Left ventricle myocardium inferior (tissue), 1 donor: ENCODE results near the gene SARM1. TPM values are rescaled to one million over a fixed set of nuclear protein-coding genes. Genes with fewer than 3 reads are reported as not detected.
"Not testable (repeated sequence)": the region's sequence is repeated elsewhere in the genome, so short reads cannot be mapped to it uniquely, and the experiment has no call there.

Experiments used
- DNase-seq: peaks from one replicate; pipeline ENCODE4 v3.0.0-alpha.2; 2020
- H3K27ac ChIP-seq: fragments of 200-600 bp; replicated peaks from 2 replicates; pipeline ENCODE4 v1.8.0; 2021
- H3K27me3 ChIP-seq: fragments of 200-600 bp; 2 replicates; pipeline ENCODE4 v1.8.0; 2021; ENCODE audit warnings: low read depth
- H3K36me3 ChIP-seq: fragments of 200-600 bp; 2 replicates; pipeline ENCODE4 v1.8.0; 2021
- H3K4me1 ChIP-seq: fragments of 200-600 bp; 2 replicates; pipeline ENCODE4 v1.8.0; 2021
- H3K4me3 ChIP-seq: fragments of 200-600 bp; 2 replicates; pipeline ENCODE4 v1.8.0; 2021; ENCODE audit warnings: mild to moderate bottlenecking, moderate library complexity
- H3K9me3 ChIP-seq: fragments of 200-600 bp; replicated peaks from 2 replicates; pipeline ENCODE4 v1.8.0; 2021
- intact Hi-C: fragments of 100-400 bp; cut with micrococcal nuclease; formaldehyde crosslinking; loops from one replicate; pipeline ENCODE4 v1.11.0; 2022
- total RNA-seq: library from RNA; stranded (reverse); fragmentation: NEBNext Ultra II Directional; extraction: Animal tissue kit (Norgen Biotek cat#: 25700); gene quantifications from one replicate; pipeline ENCODE4 v1.2.1, GENCODE V29; 2021
- TF ChIP-seq, protein P1 (sequence below): fragments of 200-600 bp; IDR thresholded peaks from 2 replicates; pipeline ENCODE4 v1.8.0; 2021; ENCODE audit warnings: antibody characterized with exemption, mild to moderate bottlenecking, borderline replicate concordance
- donor health status: DM: no; HTN: yes; CAD: no; lungs with severe emphysema.

The SARM1 gene
- total RNA-seq, 1 donor from 2014 or later, result 5.1 TPM

GRCh38 chr17:28416703-28417311 lies 45.3 kb downstream of the SARM1 start:
- no peak overlapping the region for H3K4me3 ChIP-seq
- peaks cover 5% of the 10 kb centered on the region for H3K4me1 ChIP-seq
- intact Hi-C loops, result no loop called here
- DNase-seq, result no peak
- peaks cover 25% of the 10 kb centered on the region for H3K27me3 ChIP-seq
- TF ChIP-seq, protein P1, sequence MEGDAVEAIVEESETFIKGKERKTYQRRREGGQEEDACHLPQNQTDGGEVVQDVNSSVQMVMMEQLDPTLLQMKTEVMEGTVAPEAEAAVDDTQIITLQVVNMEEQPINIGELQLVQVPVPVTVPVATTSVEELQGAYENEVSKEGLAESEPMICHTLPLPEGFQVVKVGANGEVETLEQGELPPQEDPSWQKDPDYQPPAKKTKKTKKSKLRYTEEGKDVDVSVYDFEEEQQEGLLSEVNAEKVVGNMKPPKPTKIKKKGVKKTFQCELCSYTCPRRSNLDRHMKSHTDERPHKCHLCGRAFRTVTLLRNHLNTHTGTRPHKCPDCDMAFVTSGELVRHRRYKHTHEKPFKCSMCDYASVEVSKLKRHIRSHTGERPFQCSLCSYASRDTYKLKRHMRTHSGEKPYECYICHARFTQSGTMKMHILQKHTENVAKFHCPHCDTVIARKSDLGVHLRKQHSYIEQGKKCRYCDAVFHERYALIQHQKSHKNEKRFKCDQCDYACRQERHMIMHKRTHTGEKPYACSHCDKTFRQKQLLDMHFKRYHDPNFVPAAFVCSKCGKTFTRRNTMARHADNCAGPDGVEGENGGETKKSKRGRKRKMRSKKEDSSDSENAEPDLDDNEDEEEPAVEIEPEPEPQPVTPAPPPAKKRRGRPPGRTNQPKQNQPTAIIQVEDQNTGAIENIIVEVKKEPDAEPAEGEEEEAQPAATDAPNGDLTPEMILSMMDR, result peak; percentile 76
- H3K9me3 ChIP-seq, result no peaks in the 10 kb centered on the region
- H3K36me3 ChIP-seq, result no peaks in the 10 kb centered on the region
- H3K27ac ChIP-seq, result no peak overlapping the region

DNA sequence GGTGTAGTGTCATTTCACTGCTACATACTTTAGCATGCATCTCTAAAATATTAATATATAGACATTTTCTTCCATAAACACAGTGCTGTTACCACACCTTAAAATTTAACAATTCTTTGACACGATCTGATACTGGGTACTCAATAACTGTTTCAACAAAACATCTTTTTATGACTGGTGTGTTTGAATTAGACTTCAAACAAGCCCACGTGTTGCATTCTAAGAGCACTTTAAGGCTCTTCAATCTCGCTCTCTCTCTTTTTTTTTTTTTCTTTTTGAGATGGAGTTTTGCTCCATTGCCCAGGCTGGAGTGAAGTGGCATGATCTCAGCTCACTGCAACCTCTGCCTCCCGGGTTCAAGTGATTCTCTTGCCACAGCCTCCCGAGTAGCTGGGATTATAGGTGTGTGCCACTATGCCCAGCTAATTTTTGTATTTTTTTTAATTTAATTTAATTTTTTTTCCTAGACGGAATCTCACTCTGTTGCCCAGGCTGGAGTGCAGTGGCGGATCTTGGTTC lies 50.4 kb downstream of the SARM1 start:
- peaks cover 2% of the 10 kb centered on the region for H3K4me1 ChIP-seq
- H3K27ac ChIP-seq, result no peak overlapping the region
- H3K9me3 ChIP-seq, result no peaks in the 10 kb centered on the region
- H3K27me3 ChIP-seq, result peaks cover 30% of the 10 kb centered on the region
- intact Hi-C loops, result no loop called here
- no peak overlapping the region for H3K4me3 ChIP-seq
- no peak for DNase-seq
- TF ChIP-seq, protein P1, result no peak
- H3K36me3 ChIP-seq, result no peaks in the 10 kb centered on the region

DNA sequence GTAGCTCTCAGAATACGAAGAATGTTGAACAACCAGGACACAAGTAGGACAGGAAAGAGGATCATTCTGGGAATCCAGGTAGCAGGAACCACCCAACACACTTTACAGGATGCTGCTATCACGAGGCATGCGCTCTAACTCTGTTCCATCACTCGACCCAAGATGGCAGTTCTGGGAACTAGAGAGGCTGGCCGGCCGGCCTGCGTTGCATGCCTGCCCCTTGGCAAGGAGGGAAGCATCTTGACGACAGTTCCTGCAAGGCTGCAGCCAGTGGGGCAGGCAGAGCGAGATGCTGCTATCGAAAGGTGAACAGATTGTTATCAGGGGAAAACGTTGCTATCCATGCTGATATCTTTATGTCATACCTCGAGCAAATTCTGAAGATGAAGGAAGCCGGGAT lies 53.7 kb downstream of the SARM1 start:
- TF ChIP-seq, protein P1, result no peak
- peaks cover 36% of the 10 kb centered on the region for H3K27me3 ChIP-seq
- H3K36me3 ChIP-seq, result no peaks in the 10 kb centered on the region
- H3K4me3 ChIP-seq, result no peak overlapping the region
- intact Hi-C loops, result no loop called here
- no peak for DNase-seq
- no peaks in the 10 kb centered on the region for H3K4me1 ChIP-seq
- no peaks in the 10 kb centered on the region for H3K9me3 ChIP-seq
- no peak overlapping the region for H3K27ac ChIP-seq

- Histone ChIP-seq H3K36me3 (no peaks in the 10 kb centered on the region), H3K9me3 (no peaks in the 10 kb centered on the region), H3K4me1 (no peaks in the 10 kb centered on the region), H3K27ac (no peak overlapping the region), H3K27me3 (peaks cover 38% of the 10 kb centered on the region), H3K4me3 (no peak overlapping the region)
- DNase-seq, result no peak
- intact Hi-C loops, result no loop called here
- TF ChIP-seq, protein P1, result peak; percentile 36
Measured at GRCh38 chr17:28426081-28426519, 54.6 kb downstream of the SARM1 start.

GRCh38 chr17:28427371-28427770 lies 55.9 kb downstream of the SARM1 start:
- intact Hi-C loops, result no loop called here
- TF ChIP-seq, protein P1, result no peak
- Histone ChIP-seq H3K27me3 (peaks cover 46% of the 10 kb centered on the region), H3K36me3 (no peaks in the 10 kb centered on the region), H3K4me1 (no peaks in the 10 kb centered on the region), H3K9me3 (no peaks in the 10 kb centered on the region), H3K27ac (no peak overlapping the region), H3K4me3 (no peak overlapping the region)
- DNase-seq, result no peak

DNA sequence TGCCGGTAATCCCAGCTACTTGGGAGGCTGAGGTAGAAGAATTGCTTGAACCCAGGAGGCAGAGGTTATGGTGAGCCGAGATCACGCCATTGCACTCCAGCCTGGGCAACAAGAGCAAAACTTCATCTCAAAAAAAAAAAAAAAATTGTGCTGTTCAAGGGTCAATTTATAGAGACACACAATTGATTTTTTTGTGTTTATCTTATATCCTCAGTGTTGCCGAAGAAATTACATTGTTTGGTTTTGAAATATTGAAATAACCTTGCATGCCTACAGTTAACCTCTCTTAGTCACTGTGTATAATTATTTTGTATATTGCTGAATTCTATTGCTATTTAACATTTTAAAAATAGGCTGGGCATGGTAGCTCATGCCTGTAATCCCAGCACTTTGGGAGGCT lies 56.5 kb downstream of the SARM1 start:
- H3K4me3 ChIP-seq, H3K36me3 ChIP-seq, H3K4me1 ChIP-seq, DNase-seq, intact Hi-C loops, H3K9me3 ChIP-seq, H3K27ac ChIP-seq: not testable (repeated sequence)
- peaks cover 49% of the 10 kb centered on the region for H3K27me3 ChIP-seq
